ENCODE data around the gene CLIP3. TPM values are rescaled to one million over a fixed set of nuclear protein-coding genes. Genes with fewer than 3 reads are reported as not detected.

The CLIP3 gene
- total and polyA plus RNA-seq, 8 donors, result 1.2 to 9.1 (median 3.1) TPM

DNA sequence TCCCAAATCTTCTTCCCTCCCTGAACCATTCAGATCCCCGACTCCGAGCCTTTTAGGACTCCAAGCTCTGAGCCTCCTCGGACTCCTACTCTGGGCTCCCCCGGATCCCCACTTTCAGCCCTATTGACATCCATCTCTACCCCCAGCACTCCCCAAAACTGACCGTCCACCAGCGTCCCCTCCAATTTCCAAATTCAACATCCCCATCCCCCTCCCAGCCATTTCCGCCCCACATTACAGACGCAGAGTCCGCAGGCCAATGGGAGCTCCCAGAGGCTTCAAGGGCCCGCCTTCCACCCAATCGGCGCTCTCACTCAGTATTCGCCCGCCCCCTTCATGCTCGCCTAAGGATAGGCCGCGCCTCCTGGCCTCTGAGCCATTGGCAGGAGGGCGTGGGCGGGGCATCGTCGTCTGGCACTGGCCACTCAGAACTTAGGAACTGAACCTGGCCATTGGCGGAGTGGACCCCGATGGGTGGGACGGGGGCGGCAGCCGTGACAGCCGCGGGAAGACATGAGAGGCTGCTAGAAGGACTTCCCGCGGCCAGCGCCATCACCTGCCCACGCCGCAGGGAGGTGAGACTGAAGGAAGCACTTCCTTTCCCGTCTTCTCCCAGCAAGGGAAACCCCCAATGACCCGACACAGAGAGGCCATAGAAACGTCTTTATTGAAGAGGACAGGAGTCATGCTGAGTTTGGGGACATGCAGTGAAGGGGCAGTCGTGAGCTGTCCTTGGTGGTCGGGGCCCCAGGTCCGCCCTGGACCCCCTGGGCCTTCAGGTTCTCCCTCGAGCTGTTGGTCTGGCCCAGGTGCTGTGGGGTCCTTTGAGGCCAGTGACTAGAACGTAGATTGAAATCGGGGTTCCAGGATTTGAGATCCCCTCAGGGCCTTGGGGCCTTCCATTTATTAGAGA is 18.4 kb downstream of the CLIP3 start, which contains the start of gene ALKBH6:
Gene ALKBH6 (minus strand): TSS at position 202 of the 913 bp plus-strand sequence. CDS start 816 bp downstream, outside the sequence.
- 2 to 3% methylated on average over 42 of the region's 42 CpGs for WGBS, 2 donors
- H3K9me3 ChIP-seq, result no peaks in the 10 kb centered on the region
- no peaks in the 10 kb centered on the region for H3K36me3 ChIP-seq
- intact Hi-C loops (cut with DNase I), result no loop called here
- TF ChIP-seq, protein P1, sequence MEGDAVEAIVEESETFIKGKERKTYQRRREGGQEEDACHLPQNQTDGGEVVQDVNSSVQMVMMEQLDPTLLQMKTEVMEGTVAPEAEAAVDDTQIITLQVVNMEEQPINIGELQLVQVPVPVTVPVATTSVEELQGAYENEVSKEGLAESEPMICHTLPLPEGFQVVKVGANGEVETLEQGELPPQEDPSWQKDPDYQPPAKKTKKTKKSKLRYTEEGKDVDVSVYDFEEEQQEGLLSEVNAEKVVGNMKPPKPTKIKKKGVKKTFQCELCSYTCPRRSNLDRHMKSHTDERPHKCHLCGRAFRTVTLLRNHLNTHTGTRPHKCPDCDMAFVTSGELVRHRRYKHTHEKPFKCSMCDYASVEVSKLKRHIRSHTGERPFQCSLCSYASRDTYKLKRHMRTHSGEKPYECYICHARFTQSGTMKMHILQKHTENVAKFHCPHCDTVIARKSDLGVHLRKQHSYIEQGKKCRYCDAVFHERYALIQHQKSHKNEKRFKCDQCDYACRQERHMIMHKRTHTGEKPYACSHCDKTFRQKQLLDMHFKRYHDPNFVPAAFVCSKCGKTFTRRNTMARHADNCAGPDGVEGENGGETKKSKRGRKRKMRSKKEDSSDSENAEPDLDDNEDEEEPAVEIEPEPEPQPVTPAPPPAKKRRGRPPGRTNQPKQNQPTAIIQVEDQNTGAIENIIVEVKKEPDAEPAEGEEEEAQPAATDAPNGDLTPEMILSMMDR (IDR thresholded peaks at IDR 0.05), result no peak
- peak; percentile 96 to 99 (median 98) for ATAC-seq
- peak; percentile 98 to 100 (median 99) for DNase-seq
- no peaks in the 10 kb centered on the region for H3K27me3 ChIP-seq
- H3K4me1 ChIP-seq, result peaks cover 0 to 4% (median 0%) of the 10 kb centered on the region in 3 donors
- peak within 1 kb of the TSS in 2 of 4 donors; percentile 2 to 72 for H3K27ac ChIP-seq
- FAIRE-seq, result peak; percentile 98
- H3K4me3 ChIP-seq, result peak within 1 kb of the TSS; percentile 38 to 62 (median 48)

DNA sequence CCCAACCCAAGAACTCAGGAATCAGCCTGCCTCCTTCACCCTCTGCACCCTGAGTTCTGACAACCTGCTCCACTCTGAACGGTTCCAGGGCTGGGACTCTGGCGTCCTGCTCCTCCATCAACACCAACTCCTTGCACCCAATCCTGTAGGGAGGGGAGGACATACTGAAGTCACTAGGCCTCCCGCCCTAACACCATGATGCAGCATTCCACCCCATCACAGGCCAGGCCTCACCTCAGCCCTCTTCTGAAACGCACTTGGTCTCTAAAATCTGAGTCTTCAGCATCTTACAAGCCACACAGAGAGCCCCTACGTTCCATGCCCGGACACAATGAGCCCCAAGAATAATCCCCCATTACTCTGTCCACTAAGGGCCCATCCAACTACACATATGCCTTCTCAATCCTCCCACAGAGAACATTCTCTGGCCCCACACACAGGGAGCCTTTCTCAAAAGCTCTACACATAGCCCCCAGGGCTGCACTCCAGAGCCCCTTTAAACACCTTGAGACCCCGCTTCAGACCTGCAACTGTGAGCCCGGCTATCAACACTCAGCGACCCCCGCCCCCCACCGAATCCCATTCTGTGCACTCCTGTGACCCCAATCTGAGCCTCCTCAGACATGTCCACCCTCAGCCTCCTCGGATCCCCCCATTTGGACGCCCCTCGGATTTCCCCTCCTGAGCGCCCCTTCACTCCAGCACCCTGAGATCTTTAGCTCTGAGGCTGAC is 19.2 kb downstream of the CLIP3 start:
- no peaks in the 10 kb centered on the region for H3K9me3 ChIP-seq
- H3K27me3 ChIP-seq, result no peaks in the 10 kb centered on the region
- H3K4me3 ChIP-seq, result peak overlapping the region; percentile 33 to 62 (median 48)
- TF ChIP-seq, protein P1 (IDR thresholded peaks at IDR 0.05), result no peak
- H3K4me1 ChIP-seq, result peaks cover 0 to 4% (median 4%) of the 10 kb centered on the region in 3 donors
- 26 to 31% methylated on average over 15 of the region's 15 CpGs for WGBS, 2 donors
- H3K27ac ChIP-seq, result peak overlapping the region in 2 of 4 donors; percentile 2 to 72
- intact Hi-C loops (cut with DNase I), result no loop called here
- DNase-seq, result peak in 1 of 6 donors; percentile 25
- FAIRE-seq, result no peak
- ATAC-seq, result no peak
- no peaks in the 10 kb centered on the region for H3K36me3 ChIP-seq

DNA sequence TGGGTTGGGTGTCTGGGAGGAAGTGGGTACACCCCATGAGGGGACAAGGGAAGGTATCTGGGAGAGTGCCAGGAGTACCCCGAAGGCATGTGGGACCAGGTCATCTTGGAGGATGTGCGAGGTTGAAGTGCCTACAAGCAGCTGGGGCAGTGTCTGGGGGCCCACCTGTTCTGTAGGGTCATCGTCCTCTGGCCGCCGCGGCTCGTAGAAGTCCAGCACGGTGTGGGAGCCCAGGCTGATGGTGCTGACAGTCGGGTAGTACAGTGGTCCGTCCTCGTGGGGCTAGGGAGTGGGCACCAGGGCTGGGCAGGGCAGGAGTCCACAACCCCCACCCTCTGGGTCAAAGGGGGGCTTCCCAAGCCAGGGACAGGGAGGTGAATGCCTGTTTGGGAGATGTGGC is 22.3 kb downstream of the CLIP3 start:
- intact Hi-C loops (cut with DNase I), result no loop called here
- DNase-seq (peak in 1 of 6 donors; percentile 73), ATAC-seq (no peak), FAIRE-seq (no peak)
- TF ChIP-seq, protein P1 (IDR thresholded peaks at IDR 0.05), result no peak
- WGBS, 2 donors, result 92 to 93% methylated on average over 11 of the region's 11 CpGs
- Histone ChIP-seq H3K27ac (no peak overlapping the region), H3K4me1 (peaks cover 0 to 4% (median 4%) of the 10 kb centered on the region in 3 donors), H3K27me3 (no peaks in the 10 kb centered on the region), H3K36me3 (no peaks in the 10 kb centered on the region), H3K4me3 (no peak overlapping the region), H3K9me3 (no peaks in the 10 kb centered on the region)

DNA sequence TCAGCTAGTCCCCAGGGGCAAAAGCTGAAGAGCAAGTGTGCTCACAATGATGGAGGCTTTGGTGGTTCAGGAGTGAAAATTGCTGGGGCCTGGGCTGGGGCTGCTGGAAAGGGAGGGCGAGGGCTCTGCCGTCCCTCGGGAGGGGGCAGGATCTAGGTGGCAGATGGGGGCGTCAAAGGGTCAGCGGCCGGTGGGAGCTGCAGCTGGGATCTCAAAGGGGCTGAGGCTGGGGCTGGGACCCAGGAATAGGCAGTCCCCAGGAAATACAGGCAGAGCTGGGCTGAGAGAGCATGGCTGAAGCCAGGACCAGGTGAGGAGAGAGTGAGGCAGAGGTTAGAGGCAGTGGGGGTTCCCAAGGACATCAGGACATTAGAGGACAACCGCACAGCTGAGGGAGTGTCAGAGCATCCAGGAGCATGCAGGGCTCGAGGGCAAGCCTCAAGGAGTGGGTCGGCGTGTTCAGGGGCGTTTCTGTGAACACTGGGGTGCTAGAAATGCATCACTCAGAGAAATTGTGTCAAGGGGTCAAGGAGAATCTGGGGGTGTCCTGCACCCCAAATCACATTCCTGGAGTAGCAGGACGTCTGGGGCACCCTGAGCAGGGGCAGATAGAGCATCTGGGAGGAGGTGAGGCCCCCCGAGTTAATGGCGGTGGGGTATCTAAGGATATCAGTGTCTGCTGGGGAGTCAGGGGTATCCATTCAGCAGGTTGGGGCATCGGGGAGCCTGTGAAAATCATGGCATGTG is 22.9 kb downstream of the CLIP3 start:
- TF ChIP-seq, protein P1 (IDR thresholded peaks at IDR 0.05), result no peak
- no peaks in the 10 kb centered on the region for H3K27me3 ChIP-seq
- WGBS, 2 donors, result 43 to 47% methylated on average over 15 of the region's 15 CpGs
- intact Hi-C loops (cut with DNase I), result no loop called here
- no peak for DNase-seq
- peak overlapping the region in 3 of 4 donors; percentile 18 to 45 (median 40) for H3K4me3 ChIP-seq
- no peaks in the 10 kb centered on the region for H3K36me3 ChIP-seq
- H3K27ac ChIP-seq, result peak overlapping the region in 1 of 4 donors; percentile 55
- H3K4me1 ChIP-seq, result peaks cover 0 to 4% (median 4%) of the 10 kb centered on the region in 3 donors
- ATAC-seq, result no peak
- no peaks in the 10 kb centered on the region for H3K9me3 ChIP-seq
- no peak for FAIRE-seq
